HG03571 (cell line): Measurements from ENCODE around the gene ZNF474.

ENCODE experiments used
- ATAC-seq: cut with Tn5 transposase; IDR thresholded peaks from one replicate; pipeline ENCODE4 v1.9.1; 2021; ENCODE audit not compliant: unreplicated experiment

Gene ZNF474

GRCh38 chr5:122152266-122152900 is 23.0 kb downstream of the ZNF474 start:
- no peak for ATAC-seq

- no peak for ATAC-seq
Observed at GRCh38 chr5:122153230-122153629, 23.9 kb downstream of the ZNF474 start.

DNA sequence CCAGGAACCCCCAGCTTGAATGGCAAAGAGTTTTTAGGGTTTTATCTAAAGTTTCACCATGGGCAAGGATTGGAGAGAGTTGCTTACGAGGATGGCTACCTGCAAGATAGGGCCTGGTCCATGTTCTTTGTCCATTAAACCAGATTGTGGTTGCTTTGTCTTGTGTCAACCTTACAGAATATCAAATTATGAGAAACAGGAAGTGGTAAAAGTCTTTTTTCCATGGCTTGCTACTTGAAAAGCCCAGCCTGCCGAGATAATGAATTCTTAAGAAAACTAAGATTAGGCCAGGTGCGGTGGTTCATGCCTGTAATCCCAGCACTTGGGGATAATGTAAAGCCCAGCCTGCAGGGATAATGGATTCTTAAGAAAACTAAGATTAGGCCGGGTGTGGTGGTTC is 24.4 kb downstream of the ZNF474 start:
- no peak for ATAC-seq

DNA sequence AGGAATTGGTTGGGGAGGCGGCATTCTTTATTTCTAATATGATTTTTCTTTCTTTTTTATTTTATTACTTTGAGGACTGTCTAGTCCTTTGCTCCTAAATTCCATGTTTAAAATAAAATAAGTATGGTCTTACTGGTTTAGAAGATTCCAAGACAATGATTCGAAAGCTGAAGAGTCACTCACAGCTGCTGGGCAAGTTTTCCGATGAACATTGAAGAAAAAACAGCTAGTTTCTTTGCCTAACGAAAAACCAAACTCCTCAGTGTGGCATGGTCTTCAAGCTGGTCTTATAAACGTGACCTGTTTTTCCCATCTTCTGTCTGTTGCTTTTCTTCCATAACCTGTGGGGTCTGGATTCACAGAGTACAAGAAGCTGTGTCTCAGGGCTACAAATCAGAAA is 25.1 kb downstream of the ZNF474 start:
- no peak for ATAC-seq

DNA sequence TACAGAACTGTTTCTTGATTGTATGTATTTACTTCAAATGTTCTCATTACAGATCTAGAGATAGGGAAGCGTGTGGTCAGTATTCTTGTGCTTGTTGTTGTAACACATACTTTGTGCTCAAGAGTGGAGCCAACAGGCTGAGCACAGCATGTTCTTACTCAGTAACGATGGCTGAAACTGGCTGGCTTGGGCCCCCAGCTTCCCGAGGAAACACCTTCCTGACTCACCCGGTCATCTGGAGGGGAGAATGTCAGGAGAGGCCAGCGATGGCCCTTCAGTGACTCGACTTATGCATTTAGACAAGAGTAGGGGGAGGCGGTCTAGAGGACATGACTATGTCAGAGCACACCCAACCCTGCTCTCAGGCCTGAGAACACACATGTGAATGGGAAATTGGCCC is 25.6 kb downstream of the ZNF474 start:
- ATAC-seq = no peak

DNA sequence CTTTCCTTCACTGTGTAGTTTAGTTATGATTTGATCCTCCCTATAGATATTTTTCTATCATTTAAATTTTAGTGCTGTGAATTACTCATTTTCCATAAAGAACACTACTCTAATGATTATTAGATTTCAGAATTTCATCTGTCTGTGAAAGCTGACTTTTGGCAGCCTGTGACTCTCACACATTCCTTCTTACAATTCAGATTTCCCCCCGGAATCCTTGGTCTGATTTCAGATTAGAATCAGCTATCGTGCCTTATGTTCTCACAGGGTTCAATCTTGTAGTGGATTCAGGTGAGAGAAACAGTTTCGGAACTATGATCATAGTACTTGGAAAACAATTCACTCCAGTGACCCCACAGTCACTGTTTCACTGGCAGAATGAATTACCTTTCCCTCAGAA is 26.2 kb downstream of the ZNF474 start:
- ATAC-seq = no peak

DNA sequence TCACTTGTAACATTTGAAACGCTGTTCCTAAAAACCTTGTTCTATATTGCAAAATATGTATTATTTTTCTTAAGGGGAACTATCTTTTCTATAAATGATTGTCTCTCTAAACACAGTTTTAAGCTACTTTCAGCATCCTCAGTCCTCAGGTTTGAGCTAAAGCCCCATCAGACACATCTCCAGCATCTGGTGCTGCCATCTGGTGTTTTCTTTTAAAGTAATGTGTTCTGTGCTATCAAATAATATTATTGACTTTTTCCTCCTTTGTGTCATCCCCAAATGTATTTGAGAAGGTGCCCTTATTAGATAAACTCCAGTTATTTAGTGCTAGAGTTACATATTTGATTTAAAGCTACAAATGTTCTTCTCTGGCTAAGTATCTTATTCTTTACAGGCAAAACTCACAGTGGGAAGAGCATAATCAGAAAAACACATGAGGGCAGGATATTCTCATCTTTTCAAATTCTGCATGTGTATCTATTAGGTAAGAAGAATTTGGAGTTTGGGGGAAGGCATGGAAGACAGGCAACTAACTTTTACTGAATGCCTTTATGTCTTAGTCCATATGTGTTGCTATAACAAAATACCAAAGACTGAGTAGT is 27.5 kb downstream of the ZNF474 start:
- ATAC-seq = no peak

DNA sequence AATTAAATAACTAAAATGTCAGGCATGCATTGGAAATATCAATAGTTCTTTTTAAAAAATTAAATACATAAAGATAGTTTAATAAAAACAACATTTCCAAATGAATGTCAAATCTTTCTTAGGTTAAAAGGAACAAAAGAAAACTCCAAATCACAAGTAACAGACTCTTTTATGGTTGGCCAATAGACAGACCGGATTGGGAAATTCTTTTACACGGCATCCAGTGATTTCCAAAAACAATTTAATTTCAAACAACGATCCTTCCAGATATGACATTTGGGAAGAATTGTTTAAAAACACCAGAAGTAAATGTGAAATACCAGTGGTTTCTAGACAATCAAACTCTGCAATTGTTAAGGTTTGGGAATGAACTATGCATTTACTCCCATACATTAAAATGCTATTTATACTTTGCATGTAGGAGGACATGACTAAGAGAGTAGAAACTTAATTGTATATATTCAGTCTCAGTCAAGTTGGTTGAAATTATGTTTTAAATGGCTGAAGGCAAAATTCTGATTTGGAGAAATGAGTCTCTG is 32.8 kb downstream of the ZNF474 start:
- ATAC-seq = no peak

DNA sequence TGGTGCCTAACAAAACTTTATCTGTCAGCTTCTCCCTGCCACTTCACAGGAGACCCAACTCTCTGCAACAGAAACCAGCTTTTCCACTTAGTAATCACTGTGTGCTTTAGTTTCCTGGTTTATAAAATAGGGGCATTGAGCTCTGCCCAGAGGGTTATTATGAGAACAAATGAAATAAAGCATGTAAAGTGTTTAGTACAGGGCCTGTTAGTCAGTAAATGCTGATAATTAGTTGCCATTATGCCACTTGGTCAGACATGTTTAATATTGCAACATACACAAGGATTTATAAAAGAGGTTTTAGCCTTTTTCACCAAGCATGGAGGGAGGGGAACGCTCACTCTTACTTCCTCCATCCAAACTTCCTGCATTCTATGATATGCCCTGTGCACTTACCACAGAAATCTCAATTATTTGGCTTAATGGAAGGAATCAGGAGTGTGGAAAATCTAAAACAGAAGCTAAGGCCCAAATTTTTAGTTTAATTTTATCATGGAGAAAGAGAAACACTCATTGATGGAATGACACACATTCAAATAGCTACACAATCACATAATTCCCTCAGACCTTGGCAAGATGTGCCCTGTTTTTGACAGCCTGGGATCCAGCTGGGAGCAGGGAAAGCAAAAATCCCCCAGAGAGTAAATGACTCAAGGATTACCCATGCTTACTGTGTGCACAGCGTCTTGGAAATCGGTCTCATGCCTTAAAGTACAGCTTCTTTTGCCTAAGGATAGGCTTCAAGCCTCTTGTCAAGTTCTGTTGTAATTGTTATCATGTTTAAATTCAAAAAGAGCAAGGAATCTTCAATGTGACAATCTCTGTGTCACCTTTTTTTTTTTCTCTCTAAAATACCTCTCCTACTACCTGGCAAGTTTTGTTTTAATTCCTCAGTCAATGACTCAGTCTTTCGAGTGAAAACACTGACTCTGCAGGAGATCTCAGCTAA is 34.0 kb downstream of the ZNF474 start:
- no peak for ATAC-seq

GRCh38 chr5:122164070-122164435 is 34.7 kb downstream of the ZNF474 start:
- no peak for ATAC-seq

- no peak for ATAC-seq
Observed at GRCh38 chr5:122164831-122165558, 35.6 kb downstream of the ZNF474 start.

DNA sequence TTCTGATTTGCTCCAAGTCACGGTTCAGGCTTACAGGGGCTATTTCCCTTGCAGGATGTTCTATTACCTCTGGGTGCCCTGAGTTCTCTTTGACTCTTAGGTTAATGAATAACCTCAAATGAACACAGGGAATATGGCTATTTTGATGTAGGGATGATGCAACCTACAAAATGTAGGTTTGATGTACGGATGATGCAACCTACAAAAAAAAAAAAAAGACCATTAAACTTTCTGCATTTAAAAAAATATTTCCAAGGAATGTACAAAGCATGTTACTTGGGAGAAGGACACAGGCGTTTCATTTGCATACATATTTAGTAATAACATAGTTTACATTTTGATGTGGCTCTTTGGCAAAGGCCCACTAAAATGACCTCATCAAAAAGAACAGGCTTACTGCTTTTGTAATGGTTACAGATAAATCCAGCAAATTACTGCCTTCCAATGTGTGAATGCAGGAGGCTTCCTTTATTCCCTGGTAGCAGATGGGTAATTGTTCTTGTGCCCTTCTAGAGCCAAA is 36.3 kb downstream of the ZNF474 start:
- no peak for ATAC-seq

GRCh38 chr5:122169350-122170103 is 40.2 kb downstream of the ZNF474 start:
- ATAC-seq = no peak

- no peak for ATAC-seq
Observed at GRCh38 chr5:122170620-122171019, 41.3 kb downstream of the ZNF474 start.

DNA sequence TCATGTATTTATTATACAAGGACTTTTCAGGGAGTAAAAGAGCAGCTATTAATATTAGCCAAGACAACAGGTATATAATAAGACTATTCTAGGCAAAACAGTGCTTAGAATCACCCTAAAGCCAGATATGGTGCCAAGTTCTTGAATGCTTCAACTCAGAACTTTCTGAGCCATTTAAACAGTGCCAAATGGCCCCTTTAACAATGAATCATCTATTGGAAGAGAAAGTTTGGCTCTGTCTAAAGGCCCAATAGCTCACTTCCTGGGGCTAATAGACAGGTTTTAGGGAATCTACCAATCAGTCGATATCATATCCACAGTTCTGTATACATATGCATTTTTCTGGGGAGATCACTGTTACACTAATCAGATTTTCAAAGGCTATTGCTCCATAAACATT is 42.9 kb downstream of the ZNF474 start:
- no peak for ATAC-seq

- no peak for ATAC-seq
Observed at GRCh38 chr5:122173474-122174415, 44.4 kb downstream of the ZNF474 start.

DNA sequence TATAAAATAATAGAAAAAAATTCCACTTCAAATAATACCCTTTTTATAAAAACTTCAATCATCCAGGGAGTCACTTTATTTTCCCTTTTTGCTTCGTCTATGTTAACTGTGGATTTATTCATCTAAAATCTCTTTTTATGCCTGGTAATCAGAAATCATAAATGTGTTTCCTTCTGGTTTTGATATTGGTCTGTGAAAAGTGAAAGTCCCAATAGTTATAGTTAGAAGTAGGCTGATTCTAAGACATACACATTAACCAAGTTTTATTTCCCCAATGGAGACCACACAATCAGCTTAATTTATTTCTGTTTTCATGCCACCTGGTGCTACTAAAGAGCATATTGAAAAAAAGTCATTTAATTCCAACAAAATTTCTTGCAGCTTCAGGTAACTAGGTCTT is 45.7 kb downstream of the ZNF474 start:
- no peak for ATAC-seq

DNA sequence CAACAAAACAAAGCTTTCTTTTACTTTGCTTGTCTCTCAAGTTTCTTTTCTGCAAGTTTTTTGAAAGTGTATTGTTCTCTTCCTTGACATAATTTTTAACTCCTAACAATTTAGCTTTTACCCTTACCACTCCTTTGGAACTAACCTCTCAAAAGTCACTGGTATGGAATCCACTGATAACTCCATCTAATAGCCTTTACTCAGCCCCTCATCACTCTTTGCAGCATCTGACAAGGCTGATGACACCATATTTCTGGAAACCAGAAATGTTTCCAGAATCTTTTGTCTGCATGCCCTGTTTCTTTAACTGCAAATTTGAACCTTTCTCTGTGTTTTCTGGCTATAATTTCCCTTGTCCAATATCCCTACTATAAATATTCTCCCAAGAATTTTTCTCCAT is 46.5 kb downstream of the ZNF474 start:
- no peak for ATAC-seq

DNA sequence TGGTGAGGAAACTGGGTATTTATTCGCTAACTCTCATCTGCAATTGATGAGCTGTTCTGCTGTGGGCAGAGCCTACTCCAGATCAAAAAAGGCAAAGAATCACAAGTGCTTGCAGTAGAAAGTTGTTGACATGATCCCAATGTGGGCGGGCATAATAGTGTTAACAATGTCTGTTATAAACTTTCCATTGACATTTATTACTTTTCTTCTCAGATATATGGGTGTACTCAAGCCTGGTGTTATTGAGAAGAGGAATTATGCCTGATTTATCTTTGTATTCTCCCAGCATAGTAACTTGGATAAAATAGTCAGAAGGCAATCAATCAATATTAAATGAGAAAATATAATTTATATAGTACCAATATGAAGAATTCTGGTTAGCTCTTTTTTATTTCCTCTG is 47.8 kb downstream of the ZNF474 start:
- no peak for ATAC-seq
